IMR-90 (cell line): ENCODE measurements around the gene RHOBTB1. TPM values are rescaled to one million over a fixed set of nuclear protein-coding genes. Genes with fewer than 3 reads are reported as not detected.

Source experiments
- ATAC-seq: fragments of 200-7000 bp; cut with Tn5 transposase; 2 replicates; pipeline ENCODE4 v1.9.1; 2020; ENCODE audit warnings: low read depth, mild to moderate bottlenecking, moderate library complexity
- BruUV-seq: library from RNA; stranded (reverse); fragments of 400-500 nt; replicated peaks from 2 replicates; lab custom pipeline; 2021; lab: Mats Ljungman, UMichigan
- CTCF ChIA-PET: fragments of 300-600 bp; formaldehyde crosslinking; extraction: SDS; loops from one replicate; lab custom pipeline; 2021; ENCODE audit warnings: antibody characterized with exemption; lab: Yijun Ruan, JAX
- POLR2A ChIA-PET: fragments of 300-600 bp; sonication (Branson Sonifier 250); formaldehyde crosslinking; loops from one replicate; lab custom pipeline; 2022; ENCODE audit warnings: antibody characterized with exemption; ENCODE audit not compliant: unreplicated experiment; lab: Charles Lee
- DNase-seq: peaks from one replicate; pipeline ENCODE4 v3.0.0; 2013
- H2AFZ ChIP-seq: replicated peaks from 2 replicates; pipeline ENCODE3; 2013; ENCODE audit warnings: low read length, mild to moderate bottlenecking; ENCODE audit not compliant: poor library complexity
- H2AK5ac ChIP-seq: 2 replicates; pipeline ENCODE4 v1.6.1; 2013; ENCODE audit warnings: low read depth, low read length, inconsistent platforms
- H2AK9ac ChIP-seq: replicated peaks from 2 replicates; pipeline ENCODE3; 2013; ENCODE audit warnings: mild to moderate bottlenecking, low read depth, low read length, moderate library complexity; ENCODE audit not compliant: poor library complexity
- H2BK120ac ChIP-seq: 2 replicates; pipeline ENCODE4 v1.6.1; 2013; ENCODE audit warnings: low read depth, low read length, inconsistent platforms
- H2BK15ac ChIP-seq: 3 replicates; pipeline ENCODE4 v1.6.1; 2013; ENCODE audit warnings: low read depth, low read length, inconsistent platforms
- H2BK20ac ChIP-seq: 2 replicates; pipeline ENCODE4 v1.6.1; 2013; ENCODE audit warnings: low read depth, mild to moderate bottlenecking, inconsistent platforms, low read length, moderate library complexity
- H2BK5ac ChIP-seq: 2 replicates; pipeline ENCODE4 v1.6.1; 2013; ENCODE audit warnings: mild to moderate bottlenecking, low read depth, low read length, inconsistent platforms; ENCODE audit not compliant: poor library complexity, severe bottlenecking
- H3K14ac ChIP-seq: replicated peaks from 2 replicates; pipeline ENCODE4 v1.6.1; 2013; ENCODE audit warnings: low read depth, low read length, inconsistent platforms
- H3K18ac ChIP-seq: 2 replicates; pipeline ENCODE4 v1.6.1; 2013; ENCODE audit warnings: low read depth, low read length, control low read depth
- H3K23ac ChIP-seq: 2 replicates; pipeline ENCODE4 v1.6.1; 2013; ENCODE audit warnings: low read depth, low read length, inconsistent platforms
- H3K27ac ChIP-seq: 2 replicates; pipeline ENCODE4 v1.5.1; 2013; ENCODE audit warnings: mild to moderate bottlenecking, control low read depth, low read length; ENCODE audit not compliant: insufficient read depth
- H3K27me3 ChIP-seq: 2 replicates; pipeline ENCODE4 v1.6.1; 2013; ENCODE audit warnings: low read length; ENCODE audit not compliant: control insufficient read depth, insufficient read depth
- H3K36me3 ChIP-seq: 2 replicates; pipeline ENCODE4 v1.6.1; 2013; ENCODE audit warnings: low read length, mixed read lengths; ENCODE audit not compliant: control insufficient read depth, insufficient read depth
- H3K4ac ChIP-seq: 2 replicates; pipeline ENCODE4 v1.6.1; 2013; ENCODE audit warnings: low read depth, low read length, inconsistent platforms
- H3K4me1 ChIP-seq: 2 replicates; pipeline ENCODE4 v1.6.1; 2013; ENCODE audit warnings: low read length, mixed read lengths; ENCODE audit not compliant: control insufficient read depth, insufficient read depth
- H3K4me2 ChIP-seq: 2 replicates; pipeline ENCODE4 v1.6.1; 2013; ENCODE audit warnings: low read depth, mild to moderate bottlenecking, control low read depth, low read length, moderate library complexity
- H3K4me3 ChIP-seq: 2 replicates; pipeline ENCODE4 v1.5.1; 2013; ENCODE audit warnings: low read depth, mild to moderate bottlenecking, control low read depth, low read length, moderate library complexity; ENCODE audit not compliant: insufficient read depth
- H3K56ac ChIP-seq: 2 replicates; pipeline ENCODE4 v1.6.1; 2013; ENCODE audit warnings: low read length, inconsistent platforms; ENCODE audit not compliant: insufficient read depth; ENCODE audit errors: extremely low read depth
- H3K79me1 ChIP-seq, 2 experiments: 2 replicates each; pipeline ENCODE4 v1.6.1; 2013; ENCODE audit warnings: low read length in 2 of 2, inconsistent platforms in 1 of 2, low read depth in 1 of 2
- H3K9ac ChIP-seq: 2 replicates; pipeline ENCODE4 v1.6.1; 2013; ENCODE audit warnings: low read depth, low read length, control low read depth
- H3K9me1 ChIP-seq: 2 replicates; pipeline ENCODE4 v1.6.1; 2013; ENCODE audit warnings: low read length, inconsistent platforms; ENCODE audit not compliant: insufficient read depth
- H3K9me3 ChIP-seq: 2 replicates; pipeline ENCODE4 v1.6.1; 2013; ENCODE audit warnings: low read length; ENCODE audit not compliant: control insufficient read depth, insufficient read depth
- H4K20me1 ChIP-seq: 2 replicates; pipeline ENCODE4 v1.6.1; 2013; ENCODE audit warnings: low read length, inconsistent platforms; ENCODE audit not compliant: insufficient read depth
- H4K5ac ChIP-seq: 2 replicates; pipeline ENCODE4 v1.6.1; 2013; ENCODE audit warnings: mild to moderate bottlenecking, low read depth, low read length, control low read depth
- H4K8ac ChIP-seq, 2 experiments: 2 replicates each; pipeline ENCODE4 v1.6.1; 2013; ENCODE audit warnings: low read depth in 2 of 2, low read length in 2 of 2, control low read depth in 1 of 2, inconsistent platforms in 1 of 2
- H4K91ac ChIP-seq: 2 replicates; pipeline ENCODE4 v1.6.1; 2013; ENCODE audit warnings: low read depth, low read length, inconsistent platforms; ENCODE audit not compliant: insufficient read depth
- CEBPB ChIP-seq: IDR thresholded peaks from 2 replicates; pipeline ENCODE4 v1.6.1; 2012; ENCODE audit warnings: low read depth, low read length, improper control_type of control experiment
- CHD1 ChIP-seq: IDR thresholded peaks from 2 replicates; pipeline ENCODE4 v1.6.1; 2012; ENCODE audit warnings: low read depth, low read length, improper control_type of control experiment
- CTCF ChIP-seq: conservative IDR thresholded peaks from 2 replicates; pipeline ENCODE4 v1.5.1; 2012; ENCODE audit warnings: mild to moderate bottlenecking, low read depth, low read length, improper control_type of control experiment
- ELK1 ChIP-seq: fragments of 150-350 bp; IDR thresholded peaks from 2 replicates; pipeline ENCODE4 v1.6.1; 2016; ENCODE audit warnings: low read depth, mild to moderate bottlenecking, low read length, moderate library complexity, borderline replicate concordance
- FOS ChIP-seq: fragments of 150-350 bp; IDR thresholded peaks from 2 replicates; pipeline ENCODE4 v1.6.1; 2016; ENCODE audit warnings: low read depth, low read length
- MAZ ChIP-seq: IDR thresholded peaks from 2 replicates; pipeline ENCODE4 v1.6.1; 2012; ENCODE audit warnings: low read depth, mild to moderate bottlenecking, low read length, improper control_type of control experiment, moderate library complexity, borderline replicate concordance
- MXI1 ChIP-seq: IDR thresholded peaks from 2 replicates; pipeline ENCODE4 v1.6.1; 2012; ENCODE audit warnings: low read depth, mild to moderate bottlenecking, low read length, moderate library complexity, borderline replicate concordance
- NFE2L2 ChIP-seq: fragments of 150-350 bp; IDR thresholded peaks from 2 replicates; pipeline ENCODE4 v1.6.1; 2016; ENCODE audit warnings: low read depth, mild to moderate bottlenecking, low read length
- RCOR1 ChIP-seq: IDR thresholded peaks from 2 replicates; pipeline ENCODE4 v1.6.1; 2012; ENCODE audit warnings: mild to moderate bottlenecking, low read length, improper control_type of control experiment; ENCODE audit not compliant: insufficient replicate concordance
- SMC3 ChIP-seq: fragments of 150-350 bp; IDR thresholded peaks from 2 replicates; pipeline ENCODE4 v1.6.1; 2016; ENCODE audit warnings: low read depth, mild to moderate bottlenecking, antibody characterized with exemption, low read length, moderate library complexity
- USF2 ChIP-seq: fragments of 150-350 bp; IDR thresholded peaks from 2 replicates; pipeline ENCODE4 v1.6.1; 2017; ENCODE audit warnings: mild to moderate bottlenecking, antibody characterized with exemption, low read length, low read depth
- WGBS, 2 experiments: methylation state at CpG; one replicate each; pipeline versions ENCODE4 v1.1.5 to v1.1.7; 2013; ENCODE audit warnings: missing lambda C conversion rate in 2 of 2; ENCODE audit not compliant: insufficient read length in 1 of 2; ENCODE audit errors: extremely low coverage in 2 of 2; 5-methylcytosine and 5-hydroxymethylcytosine counted together
- dilution Hi-C: fragments of 300-500 bp; cut with HindIII; formaldehyde crosslinking; loops from one replicate; pipeline ENCODE4 v1.14.3; 2018; ENCODE audit warnings: low sequenced_read_pairs; ENCODE audit not compliant: unreplicated experiment
- in situ Hi-C: fragments of 300-500 bp; cut with MboI; formaldehyde crosslinking; loops from 3 replicates; pipeline ENCODE4 v1.14.3; 2019; ENCODE audit warnings: low sequenced_read_pairs, inconsistent platforms, mixed read lengths
- intact Hi-C: fragments of 100-400 bp; cut with micrococcal nuclease; formaldehyde crosslinking; loops from 2 replicates; pipeline ENCODE4 v1.10.0; 2022
- polyA plus RNA-seq, 3 experiments: library from polyadenylated mRNA; depleted of rRNA; stranded (reverse); fragments of >200 nt; gene quantifications; 2 replicates each; pipeline ENCODE4 v1.2.3, GENCODE V29; 2012; ENCODE audit warnings: low replicate concordance in 1 of 3
- total RNA-seq: library from RNA; depleted of rRNA; stranded (reverse); fragments of >200 nt; gene quantifications from 2 replicates; pipeline ENCODE4 v1.2.3, GENCODE V29; 2012

RHOBTB1 gene
- total and polyA plus RNA-seq, 2 of the 4 experiments (the other 2 are of a cell fraction) = 8.9 to 15.2 TPM

GRCh38 chr10:60871215-60871614, 72.8 kb downstream of the RHOBTB1 start:
- Histone ChIP-seq H4K91ac (no peak overlapping the region), H2AK5ac (no peak overlapping the region), H2BK5ac (no peak overlapping the region), H3K4me1 (no peaks in the 10 kb centered on the region), H3K27ac (no peak overlapping the region), H4K20me1 (no peaks in the 10 kb centered on the region), H3K23ac (no peak overlapping the region), H3K9me3 (no peaks in the 10 kb centered on the region), H3K9ac (no peak overlapping the region), H3K27me3 (no peaks in the 10 kb centered on the region), H3K4ac (no peak overlapping the region), H2BK120ac (no peak overlapping the region), H4K5ac (no peak overlapping the region), H3K56ac (no peak overlapping the region), H2AK9ac (no peak overlapping the region), H3K14ac (no peak overlapping the region), H3K18ac (no peak overlapping the region), H2BK15ac (no peak overlapping the region), H2AFZ (no peak overlapping the region), H3K9me1 (no peaks in the 10 kb centered on the region), H3K36me3 (peaks cover 26% of the 10 kb centered on the region), H4K8ac (no peak overlapping the region), H3K79me1 (no peaks in the 10 kb centered on the region), H3K4me3 (no peak overlapping the region), H3K4me2 (no peak overlapping the region), H2BK20ac (no peak overlapping the region; the same call in 1 of the 2 replicates)
- in situ Hi-C loops (no loop called here), intact Hi-C loops (no loop called here), dilution Hi-C loops (no loop called here)
- WGBS, 2 experiments = no CpG with 5 or more reads among the region's 8 CpGs
- ChIA-PET CTCF (interaction anchor here (0.8 kb wide), 1 partner anchor 38 kb away, joined by 3 read pairs; no protein-coding TSS in a partner anchor), POLR2A (no interaction called here)
- ATAC-seq (no peak), DNase-seq (no peak)
- no TSS peak for BruUV-seq
- TF ChIP-seq CTCF (no peak), NFE2L2 (no peak), MXI1 (no peak), RCOR1 (no peak), SMC3 (no peak), CEBPB (no peak), USF2 (no peak), MAZ (no peak), FOS (no peak), ELK1 (no peak), CHD1 (no peak)
